ENCODE data around the gene MCF2L. TPM values are rescaled to one million over a fixed set of nuclear protein-coding genes. Genes with fewer than 3 reads are reported as not detected.

The MCF2L gene
- total and polyA plus RNA-seq, 9 of the 15 experiments (the other 6 are each of a cell fraction or from before 2014, with no cell fraction given), result 0.05 to 0.25 (median 0.18) TPM; not detected in 5

GRCh38 chr13:113017506-113018215 lies 48.6 kb downstream of the MCF2L start:
- no peaks in the 10 kb centered on the region for H3K9me1 ChIP-seq (ENCODE audit: control insufficient read depth, insufficient read depth, low read length)
- H4K20me1 ChIP-seq (replicated peaks; ENCODE audit: control insufficient read depth, insufficient read depth, low read length), result peaks cover 3% of the 10 kb centered on the region; the same call in 1 of the 2 replicates
- no peaks in the 10 kb centered on the region for H3K9me3 ChIP-seq (replicated peaks; ENCODE audit: control insufficient read depth, insufficient read depth, low read depth, low read length)
- no peak for FAIRE-seq
- ATAC-seq, result no peak
- H3K4me1 ChIP-seq (replicated peaks in 1 of 2; ENCODE audit: control insufficient read depth in 2 of 2, insufficient read depth in 2 of 2, low read length in 2 of 2), result peaks cover 0 to 5% of the 10 kb centered on the region in 2 experiments; a peak in 1 of 5 replicates
- WGBS (ENCODE audit: insufficient coverage, low coverage, missing lambda C conversion rate), result under 1% methylated on average over 16 of the region's 29 CpGs
- no peak overlapping the region for H2AFZ ChIP-seq (ENCODE audit: low read depth, low read length)
- in situ Hi-C loops (cut with MboI) (no loop called here), intact Hi-C loops (cut with micrococcal nuclease) (no loop called here)
- TF ChIP-seq TARDBP (IDR thresholded peaks at IDR 0.05) (no peak), IRF2 (CRISPR knock-in tag; IDR thresholded peaks at IDR 0.05) (no peak), ZNF699 (CRISPR knock-in tag; IDR thresholded peaks at IDR 0.05; ENCODE audit: insufficient replicate concordance) (no peak), MAFK (IDR thresholded peaks at IDR 0.05; ENCODE audit: low read length) (no peak), CBX3 (IDR thresholded peaks at IDR 0.05; ENCODE audit: borderline replicate concordance in 1 of 2, low read length in 2 of 2) (no peak), NCOA1 (IDR thresholded peaks at IDR 0.05; ENCODE audit: low read depth) (no peak), DPF2 (IDR thresholded peaks at IDR 0.05) (no peak), ELF4 (CRISPR knock-in tag; IDR thresholded peaks at IDR 0.05) (no peak), NELFE (IDR thresholded peaks at IDR 0.05; ENCODE audit: insufficient read depth, insufficient read length) (no peak), SNRNP70 (optimal IDR thresholded peaks at IDR 0.05; ENCODE audit: low read depth, low read length) (no peak), THRAP3 (IDR thresholded peaks at IDR 0.05; ENCODE audit: borderline replicate concordance) (no peak)
- TF ChIP-seq, protein P1, sequence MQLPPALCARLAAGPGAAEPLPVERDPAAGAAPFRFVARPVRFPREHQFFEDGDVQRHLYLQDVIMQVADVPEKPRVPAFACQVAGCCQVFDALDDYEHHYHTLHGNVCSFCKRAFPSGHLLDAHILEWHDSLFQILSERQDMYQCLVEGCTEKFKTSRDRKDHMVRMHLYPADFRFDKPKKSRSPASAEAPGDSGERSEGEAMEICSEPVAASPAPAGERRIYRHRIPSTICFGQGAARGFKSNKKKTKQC (CRISPR knock-in tag; IDR thresholded peaks at IDR 0.05), result no peak
- peaks cover 16 to 75% of the 10 kb centered on the region in 2 experiments; a peak in 4 of 5 replicates for H3K27me3 ChIP-seq (ENCODE audit: control insufficient read depth in 2 of 2, insufficient read depth in 2 of 2, low read length in 2 of 2)
- CTCF ChIA-PET (ENCODE audit: low intra/inter-chr PET ratio), result no interaction called here
- H3K4me2 ChIP-seq (ENCODE audit: insufficient read depth, low read length), result no peak overlapping the region
- no TSS peak for BruUV-seq (replicated peaks)
- H3K4me3 ChIP-seq, result no peak overlapping the region
- no peaks in the 10 kb centered on the region for H3K79me2 ChIP-seq (ENCODE audit: control insufficient read depth, insufficient read depth, low read length)
- H3K36me3 ChIP-seq (ENCODE audit: control insufficient read depth, insufficient read depth, low read length), result no peaks in the 10 kb centered on the region
- no peak for DNase-seq (ENCODE audit: extremely low read depth in 1 of 4, low spot score in 3 of 4)
- H3K9ac ChIP-seq (ENCODE audit: insufficient read depth in 1 of 2, low read depth in 2 of 2, low read length in 2 of 2), result no peak overlapping the region
- H3K27ac ChIP-seq (ENCODE audit: extremely low read depth, low read depth, low read length), result no peak overlapping the region
- POLR2A ChIA-PET, result no interaction called here

Data from K562 (cell line).